PC-3 (cell line): Measurements from ENCODE around the gene PI4K2A. TPM values are rescaled to one million over a fixed set of nuclear protein-coding genes. Genes with fewer than 3 reads are reported as not detected.

Experiments used
- ATAC-seq: fragments of 200-7000 bp; cut with Tn5 transposase; 2 replicates; pipeline ENCODE4 v1.9.1; 2020; ENCODE audit warnings: mild to moderate bottlenecking, moderate library complexity
- BruUV-seq: library from RNA; stranded (reverse); fragments of 400-500 nt; replicated peaks from 2 replicates; lab custom pipeline; 2021; lab: Mats Ljungman, UMichigan
- CTCF ChIA-PET: fragments of 300-600 bp; sonication (Branson Sonifier 250); formaldehyde crosslinking; loops from one replicate; lab custom pipeline; 2022; ENCODE audit warnings: antibody characterized with exemption; lab: Charles Lee
- POLR2A ChIA-PET: fragments of 300-600 bp; sonication (Branson Sonifier 250); formaldehyde crosslinking; loops from one replicate; lab custom pipeline; 2022; ENCODE audit warnings: antibody characterized with exemption; ENCODE audit not compliant: unreplicated experiment; lab: Charles Lee
- DNase-seq: peaks from one replicate; pipeline ENCODE4 v3.0.0-alpha.2; 2015
- H2AFZ ChIP-seq: fragments of 300-600 bp; sonication (generic); 2 replicates; pipeline ENCODE4 v1.6.0; 2016; ENCODE audit warnings: antibody characterized with exemption, low read length
- H3F3A ChIP-seq: fragments of 300-600 bp; sonication (generic); one replicate; pipeline ENCODE4 v1.6.0; 2017; ENCODE audit warnings: antibody characterized with exemption, low read length, control low read depth, mild to moderate bottlenecking; ENCODE audit not compliant: unreplicated experiment
- H3K27ac ChIP-seq: fragments of 300-600 bp; sonication (generic); 2 replicates; pipeline ENCODE4 v1.5.1; 2016; ENCODE audit warnings: mild to moderate bottlenecking, low read length
- H3K27me3 ChIP-seq: fragments of 300-600 bp; sonication (generic); 2 replicates; pipeline ENCODE4 v1.6.1; 2016; ENCODE audit warnings: low read length, mixed read lengths
- H3K36me3 ChIP-seq: fragments of 300-600 bp; sonication (generic); 2 replicates; pipeline ENCODE4 v1.6.1; 2016; ENCODE audit warnings: low read depth, mixed run types, low read length, mixed read lengths
- H3K4me1 ChIP-seq: fragments of 300-600 bp; sonication (generic); 2 replicates; pipeline ENCODE4 v1.5.1; 2016; ENCODE audit warnings: low read length; ENCODE audit not compliant: insufficient read depth
- H3K4me2 ChIP-seq: fragments of 300-600 bp; sonication (generic); 2 replicates; pipeline ENCODE4 v1.6.0; 2016; ENCODE audit warnings: low read length
- H3K4me3 ChIP-seq: fragments of 300-600 bp; sonication (generic); 2 replicates; pipeline ENCODE4 v1.5.1; 2016; ENCODE audit warnings: mild to moderate bottlenecking, low read length, mixed read lengths
- H3K79me2 ChIP-seq: fragments of 300-600 bp; sonication (generic); 2 replicates; pipeline ENCODE4 v1.6.1; 2017; ENCODE audit warnings: low read length, mixed read lengths
- H3K9ac ChIP-seq: fragments of 300-600 bp; sonication (generic); 2 replicates; pipeline ENCODE4 v1.6.0; 2016; ENCODE audit warnings: mild to moderate bottlenecking, low read length
- H3K9me2 ChIP-seq: fragments of 300-600 bp; sonication (generic); replicated peaks from 2 replicates; pipeline ENCODE4 v1.6.1; 2016; ENCODE audit warnings: mixed run types, low read length, mixed read lengths
- H3K9me3 ChIP-seq: fragments of 300-600 bp; sonication (generic); 2 replicates; pipeline ENCODE4 v1.6.1; 2016; ENCODE audit warnings: low read length, mixed read lengths
- H4K20me1 ChIP-seq: fragments of 300-600 bp; sonication (generic); 2 replicates; pipeline ENCODE4 v1.6.1; 2016; ENCODE audit warnings: low read length, mixed read lengths
- CTCF ChIP-seq: fragments of 300-600 bp; sonication (generic); conservative IDR thresholded peaks from 2 replicates; pipeline ENCODE4 v1.5.1; 2017; ENCODE audit warnings: antibody characterized with exemption, low read depth, mild to moderate bottlenecking, low read length
- EZH2 ChIP-seq: fragments of 300-600 bp; sonication (generic); IDR thresholded peaks from one replicate; pipeline ENCODE4 v1.6.1; 2017; ENCODE audit warnings: antibody characterized with exemption, mild to moderate bottlenecking, low read length; ENCODE audit not compliant: unreplicated experiment
- EZH2phosphoT487 ChIP-seq: fragments of 300-600 bp; sonication (generic); IDR thresholded peaks from 2 replicates; pipeline ENCODE4 v1.6.1; 2018; ENCODE audit warnings: mild to moderate bottlenecking, antibody characterized with exemption, low read length, borderline replicate concordance
- intact Hi-C: fragments of 100-400 bp; cut with micrococcal nuclease; formaldehyde crosslinking; loops from 2 replicates; pipeline ENCODE4 v1.9.0; 2023
- total RNA-seq: library from RNA; depleted of rRNA; stranded (reverse); fragments of >200 nt; gene quantifications from 2 replicates; pipeline ENCODE4 v1.2.3, GENCODE V29; 2014

PI4K2A gene
- total RNA-seq, 1 experiment from 2014 or later = 19.4 TPM

GRCh38 chr10:97629289-97629688 lies 11.2 kb upstream of the PI4K2A start:
- ChIA-PET POLR2A (no interaction called here), CTCF (no interaction called here)
- H3K9me3 ChIP-seq = no peaks in the 10 kb centered on the region
- H3K9ac ChIP-seq = no peak overlapping the region
- no peaks in the 10 kb centered on the region for H3F3A ChIP-seq
- no peak overlapping the region for H3K4me3 ChIP-seq
- no peak overlapping the region for H3K4me2 ChIP-seq
- H3K79me2 ChIP-seq = peaks cover 23% of the 10 kb centered on the region
- no peaks in the 10 kb centered on the region for H3K27me3 ChIP-seq
- no peaks in the 10 kb centered on the region for H4K20me1 ChIP-seq
- no TSS peak for BruUV-seq
- no peaks in the 10 kb centered on the region for H3K36me3 ChIP-seq
- DNase-seq (no peak), ATAC-seq (no peak)
- H3K27ac ChIP-seq = no peak overlapping the region
- intact Hi-C loops = no loop called here
- no peaks in the 10 kb centered on the region for H3K9me2 ChIP-seq
- no peak for TF ChIP-seq EZH2phosphoT487
- no peak for TF ChIP-seq EZH2
- TF ChIP-seq CTCF = no peak
- no peak overlapping the region for H2AFZ ChIP-seq
- peaks cover 3% of the 10 kb centered on the region; the same call in 1 of the 2 replicates for H3K4me1 ChIP-seq

- Histone ChIP-seq H3F3A (no peaks in the 10 kb centered on the region), H2AFZ (no peak overlapping the region), H3K27me3 (no peaks in the 10 kb centered on the region), H3K4me1 (peaks cover 3% of the 10 kb centered on the region; the same call in 1 of the 2 replicates), H4K20me1 (no peaks in the 10 kb centered on the region), H3K79me2 (peaks cover 23% of the 10 kb centered on the region), H3K4me3 (no peak overlapping the region), H3K9ac (no peak overlapping the region), H3K9me2 (no peaks in the 10 kb centered on the region), H3K4me2 (no peak overlapping the region), H3K27ac (no peak overlapping the region), H3K9me3 (no peaks in the 10 kb centered on the region), H3K36me3 (no peaks in the 10 kb centered on the region)
- TF ChIP-seq EZH2phosphoT487 (no peak), EZH2 (no peak), CTCF (no peak)
- DNase-seq (no peak), ATAC-seq (no peak)
- ChIA-PET POLR2A (no interaction called here), CTCF (no interaction called here)
- no TSS peak for BruUV-seq
- intact Hi-C loops = no loop called here
These were observed 9.4 kb upstream of the PI4K2A start for GRCh38 chr10:97631098-97631497.

- no peaks in the 10 kb centered on the region for H3K27me3 ChIP-seq
- no peaks in the 10 kb centered on the region for H3F3A ChIP-seq
- H3K9ac ChIP-seq = peak within 1 kb of the TSS; percentile 65
- peak within 1 kb of the TSS; percentile 79 for H3K4me2 ChIP-seq
- ChIA-PET CTCF (no interaction called here), POLR2A (no interaction called here)
- intact Hi-C loops = no loop called here
- H3K9me3 ChIP-seq = no peaks in the 10 kb centered on the region
- H3K4me3 ChIP-seq = peak within 1 kb of the TSS; percentile 90
- peaks cover 23% of the 10 kb centered on the region for H3K79me2 ChIP-seq
- no peaks in the 10 kb centered on the region for H3K9me2 ChIP-seq
- TSS peak; percentile 51 for BruUV-seq
- TF ChIP-seq CTCF = no peak
- TF ChIP-seq EZH2 = no peak
- TF ChIP-seq EZH2phosphoT487 = no peak
- no peaks in the 10 kb centered on the region for H4K20me1 ChIP-seq
- no peak within 1 kb of the TSS for H3K27ac ChIP-seq
- ATAC-seq = peak; percentile 95
- DNase-seq = peak; percentile 90
- peak within 1 kb of the TSS; percentile 93 for H2AFZ ChIP-seq
- H3K4me1 ChIP-seq = peaks cover 3% of the 10 kb centered on the region; the same call in 1 of the 2 replicates
- H3K36me3 ChIP-seq = no peaks in the 10 kb centered on the region
These were observed 7.3 kb upstream of the PI4K2A start, which contains the start of gene MORN4 for GRCh38 chr10:97632949-97633884. TSS of gene MORN4 (minus strand) at chr10:97633500. CDS start at chr10:97619653, 13,847 bp downstream.
